Measurements from ENCODE around the gene IFI30. TPM values are rescaled to one million over a fixed set of nuclear protein-coding genes. Genes with fewer than 3 reads are reported as not detected.

The IFI30 gene
- total and polyA plus RNA-seq, 2 donors (not counting 3 experiments of a cell fraction or from before 2014, with no cell fraction given), result 1.1 to 1.6 TPM

- POLR2A ChIA-PET, result interaction anchor here (2.0 kb wide), 1 partner anchor 84 kb away, joined by 6 read pairs; the partner anchor contains the start of gene JUND
- no peaks in the 10 kb centered on the region for H3K9me3 ChIP-seq (replicated peaks; ENCODE audit: control insufficient read depth, insufficient read depth, low read length)
- dilution Hi-C loops (cut with MboI; ENCODE audit: extremely low pct_ligation_motif_present, low sequenced_read_pairs), result no loop called here
- FAIRE-seq, result no peak
- no peaks in the 10 kb centered on the region for H3K27me3 ChIP-seq (ENCODE audit: control insufficient read depth in 2 of 2, insufficient read depth in 2 of 2, low read length in 2 of 2)
- no peaks in the 10 kb centered on the region for H4K20me1 ChIP-seq (replicated peaks; ENCODE audit: control insufficient read depth, extremely low read depth, insufficient read depth, low read length)
- peaks cover 11% of the 10 kb centered on the region for H3K4me1 ChIP-seq (ENCODE audit: control insufficient read depth, extremely low read depth, insufficient read depth, low read length)
- H2AFZ ChIP-seq (ENCODE audit: low read depth, low read length), result no peak overlapping the region
- no peaks in the 10 kb centered on the region for H3K9me1 ChIP-seq (replicated peaks; ENCODE audit: control insufficient read depth, extremely low read depth, insufficient read depth, low read length)
- H3K4me3 ChIP-seq (replicated peaks in 1 of 3; ENCODE audit: insufficient read depth in 1 of 3, low read depth in 1 of 3, low read length in 3 of 3), result no peak overlapping the region
- DNase-seq (ENCODE audit: low read depth, low spot score), result no peak
- no peak overlapping the region for H3K9ac ChIP-seq (replicated peaks; ENCODE audit: extremely low read depth, insufficient read depth, low read length)
- CTCF ChIA-PET, result interaction anchor here (0.6 to 1.5 kb wide), 5 partner anchors 11 to 870 kb away, joined by 3 to 5 read pairs (median 3); no protein-coding TSS in a partner anchor
- peaks cover 0 to 6% of the 10 kb centered on the region in 2 experiments for H3K36me3 ChIP-seq (ENCODE audit: control insufficient read depth in 2 of 2, extremely low read depth in 1 of 2, insufficient read depth in 2 of 2, low read length in 2 of 2)
- TF ChIP-seq CTCF (IDR thresholded peaks at IDR 0.05; ENCODE audit: extremely low read depth in 1 of 2, insufficient read depth in 1 of 2, low read depth in 1 of 2, low read length in 2 of 2) (no peak), GATA2 (IDR thresholded peaks at IDR 0.05; ENCODE audit: insufficient read depth, insufficient read length, low read depth, low read length) (no peak), JUN (IDR thresholded peaks at IDR 0.05; ENCODE audit: borderline replicate concordance, insufficient read depth, insufficient read length, low read depth) (no peak), EZH2 (IDR thresholded peaks at IDR 0.05; ENCODE audit: borderline replicate concordance, low read depth, low read length, severe bottlenecking) (no peak), FOS (IDR thresholded peaks at IDR 0.05; ENCODE audit: borderline replicate concordance, insufficient read depth, low read length) (no peak), POLR2AphosphoS5 (IDR thresholded peaks at IDR 0.05; ENCODE audit: insufficient read depth, low read depth, low read length) (no peak), POLR2A (IDR thresholded peaks at IDR 0.05; ENCODE audit: low read depth, low read length) (no peak), MYC (IDR thresholded peaks at IDR 0.05; ENCODE audit: low read depth, low read length) (no peak), MAX (IDR thresholded peaks at IDR 0.05; ENCODE audit: insufficient read depth, insufficient read length) (no peak)
- intact Hi-C loops (cut with micrococcal nuclease), result no loop called here
- H3K79me2 ChIP-seq (ENCODE audit: control insufficient read depth, insufficient read depth, low read length), result no peaks in the 10 kb centered on the region
- H3K4me2 ChIP-seq (ENCODE audit: insufficient read depth, low read length), result no peak overlapping the region
- BruUV-seq (replicated peaks), result no TSS peak
- H3K27ac ChIP-seq (ENCODE audit: insufficient read depth, low read depth, low read length), result no peak overlapping the region
Measured at GRCh38 chr19:18197306-18197705, 23.7 kb downstream of the IFI30 start.

All from endothelial cell of umbilical vein (primary cell).